Cardiac muscle cell (in vitro differentiated cells and primary cell): ENCODE results near the gene SUMO1. TPM values are rescaled to one million over a fixed set of nuclear protein-coding genes. Genes with fewer than 3 reads are reported as not detected.

Experiments used
- DNase-seq, 2 donors: peaks; one replicate each; pipeline versions ENCODE4 v3.0.0 to v3.0.0-alpha.2; 2010 to 2017; ENCODE audit warnings: low read depth in 1 of 2, low spot score in 1 of 2
- H3K27ac ChIP-seq: fragments of 200-600 bp; sonication (generic); 2 replicates; pipeline ENCODE4 v1.5.1; 2016
- H3K27me3 ChIP-seq: fragments of 200-600 bp; sonication (generic); 2 replicates; pipeline ENCODE4 v1.6.0; 2016; ENCODE audit warnings: control low read depth
- H3K36me3 ChIP-seq: fragments of 200-600 bp; sonication (generic); 2 replicates; pipeline ENCODE4 v1.5.1; 2016; ENCODE audit warnings: control low read depth
- H3K4me1 ChIP-seq: fragments of 200-600 bp; sonication (generic); 2 replicates; pipeline ENCODE4 v1.8.1; 2017; ENCODE audit warnings: low read depth, mild to moderate bottlenecking, mixed run types
- H3K4me3 ChIP-seq: fragments of 200-600 bp; sonication (generic); 2 replicates; pipeline ENCODE4 v1.5.1; 2016; ENCODE audit warnings: mild to moderate bottlenecking
- H3K9me3 ChIP-seq: fragments of 200-600 bp; sonication (generic); 2 replicates; pipeline ENCODE4 v1.5.1; 2017; ENCODE audit warnings: low read depth, mild to moderate bottlenecking, control low read depth
- polyA plus RNA-seq: library from polyadenylated mRNA; unstranded; fragments of >200 nt; fragmentation: Nextera tagmentation; extraction: Ambion mirVana; gene quantifications from 2 replicates; pipeline ENCODE4 v1.2.1, GENCODE V29; 2016
- total RNA-seq: library from RNA; depleted of rRNA; stranded (reverse); fragments of >200 nt; gene quantifications from 2 replicates; pipeline ENCODE4 v1.2.3, GENCODE V29; 2016
- TF ChIP-seq, protein P1 (sequence below): IDR thresholded peaks from 2 replicates; pipeline ENCODE4 v1.5.1; 2012; ENCODE audit warnings: low read depth, mild to moderate bottlenecking, low read length

Gene SUMO1
- total and polyA plus RNA-seq, 2 experiments from 2014 or later = 80.9 to 217 TPM

- no peak overlapping the region for H3K4me3 ChIP-seq
These were observed 44.0 kb downstream of the SUMO1 start for GRCh38 chr2:202194418-202194817.

GRCh38 chr2:202193881-202194353 lies 44.5 kb downstream of the SUMO1 start:
- no peak overlapping the region for H3K27ac ChIP-seq
- no peaks in the 10 kb centered on the region for H3K36me3 ChIP-seq
- no peaks in the 10 kb centered on the region for H3K9me3 ChIP-seq
- TF ChIP-seq, protein P1, sequence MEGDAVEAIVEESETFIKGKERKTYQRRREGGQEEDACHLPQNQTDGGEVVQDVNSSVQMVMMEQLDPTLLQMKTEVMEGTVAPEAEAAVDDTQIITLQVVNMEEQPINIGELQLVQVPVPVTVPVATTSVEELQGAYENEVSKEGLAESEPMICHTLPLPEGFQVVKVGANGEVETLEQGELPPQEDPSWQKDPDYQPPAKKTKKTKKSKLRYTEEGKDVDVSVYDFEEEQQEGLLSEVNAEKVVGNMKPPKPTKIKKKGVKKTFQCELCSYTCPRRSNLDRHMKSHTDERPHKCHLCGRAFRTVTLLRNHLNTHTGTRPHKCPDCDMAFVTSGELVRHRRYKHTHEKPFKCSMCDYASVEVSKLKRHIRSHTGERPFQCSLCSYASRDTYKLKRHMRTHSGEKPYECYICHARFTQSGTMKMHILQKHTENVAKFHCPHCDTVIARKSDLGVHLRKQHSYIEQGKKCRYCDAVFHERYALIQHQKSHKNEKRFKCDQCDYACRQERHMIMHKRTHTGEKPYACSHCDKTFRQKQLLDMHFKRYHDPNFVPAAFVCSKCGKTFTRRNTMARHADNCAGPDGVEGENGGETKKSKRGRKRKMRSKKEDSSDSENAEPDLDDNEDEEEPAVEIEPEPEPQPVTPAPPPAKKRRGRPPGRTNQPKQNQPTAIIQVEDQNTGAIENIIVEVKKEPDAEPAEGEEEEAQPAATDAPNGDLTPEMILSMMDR = no peak
- no peak overlapping the region for H3K4me3 ChIP-seq
- H3K4me1 ChIP-seq = no peaks in the 10 kb centered on the region
- no peaks in the 10 kb centered on the region for H3K27me3 ChIP-seq
- DNase-seq = peak in 1 of 2 donors; percentile 19

More at GRCh38 chr2:202194418-202194817, 44.0 kb downstream of the SUMO1 start:
- Histone ChIP-seq H3K27me3 (no peaks in the 10 kb centered on the region), H3K36me3 (no peaks in the 10 kb centered on the region), H3K9me3 (no peaks in the 10 kb centered on the region), H3K4me1 (no peaks in the 10 kb centered on the region), H3K27ac (no peak overlapping the region)
- TF ChIP-seq, protein P1 = no peak
- DNase-seq = no peak

DNA sequence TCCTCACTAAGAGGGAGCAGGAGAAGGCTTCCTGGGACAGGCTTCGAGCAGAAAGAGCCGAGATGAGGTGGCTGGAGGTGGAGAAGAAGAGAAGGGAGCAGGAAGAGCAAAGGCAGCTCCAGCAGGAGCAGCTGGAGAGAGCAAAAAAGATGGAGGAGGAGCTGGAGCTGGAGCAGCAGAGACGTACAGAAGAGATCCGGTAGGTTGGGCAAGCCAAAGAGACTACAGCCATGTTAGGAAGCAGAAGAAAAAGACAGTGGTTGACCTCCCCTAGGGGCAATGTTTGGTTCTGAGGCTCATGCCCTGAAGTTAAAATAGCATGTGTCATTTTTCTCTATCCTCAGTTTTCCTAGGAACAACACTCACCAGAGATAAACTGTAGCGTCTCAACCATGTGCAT lies 45.1 kb downstream of the SUMO1 start:
- Histone ChIP-seq H3K27ac (no peak overlapping the region), H3K36me3 (no peaks in the 10 kb centered on the region), H3K27me3 (no peaks in the 10 kb centered on the region), H3K4me3 (no peak overlapping the region), H3K4me1 (no peaks in the 10 kb centered on the region), H3K9me3 (no peaks in the 10 kb centered on the region)
- DNase-seq = no peak
- TF ChIP-seq, protein P1 = no peak

DNA sequence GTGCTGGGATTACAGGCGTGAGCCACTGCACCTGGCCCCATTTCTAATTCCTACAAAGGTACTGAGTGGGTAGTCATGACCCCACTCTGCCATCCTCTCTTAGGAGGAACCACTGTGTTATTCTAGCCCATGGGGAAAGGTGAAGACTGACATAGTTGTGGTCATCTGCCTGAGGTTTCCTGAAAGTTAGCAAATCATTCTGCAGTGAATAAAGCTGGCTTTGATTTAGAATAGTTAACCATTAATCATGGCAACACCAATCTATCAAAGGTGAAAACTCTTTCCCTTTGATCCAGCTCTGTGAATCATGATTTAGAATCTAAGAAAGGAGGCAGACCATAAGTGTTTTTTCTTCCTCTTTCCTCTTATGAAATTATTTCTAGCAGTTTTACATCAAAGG lies 50.8 kb downstream of the SUMO1 start:
- Histone ChIP-seq H3K27ac (no peak overlapping the region), H3K9me3 (no peaks in the 10 kb centered on the region), H3K4me1 (no peaks in the 10 kb centered on the region), H3K27me3 (no peaks in the 10 kb centered on the region), H3K4me3 (no peak overlapping the region), H3K36me3 (no peaks in the 10 kb centered on the region)
- DNase-seq = no peak
- TF ChIP-seq, protein P1 = no peak

GRCh38 chr2:202186641-202187202 lies 51.7 kb downstream of the SUMO1 start:
- no peaks in the 10 kb centered on the region for H3K27me3 ChIP-seq
- no peak for DNase-seq
- H3K4me1 ChIP-seq = no peaks in the 10 kb centered on the region
- no peaks in the 10 kb centered on the region for H3K36me3 ChIP-seq
- H3K4me3 ChIP-seq = no peak overlapping the region
- TF ChIP-seq, protein P1 = no peak
- no peaks in the 10 kb centered on the region for H3K9me3 ChIP-seq
- no peak overlapping the region for H3K27ac ChIP-seq
